A549 (cell line): Measurements from ENCODE around the gene DISC1.

Source experiments
- CTCF ChIP-seq: fragments of >200 bp; sonication (Bioruptor Twin); formaldehyde crosslinking; IDR thresholded peaks from 3 replicates; pipeline ENCODE4 v1.5.1; 2016
- EP300 ChIP-seq, 2 experiments: fragments of >200 bp; sonication (Bioruptor Twin); formaldehyde crosslinking; IDR thresholded peaks; 2 replicates in 1 of 2; 3 replicates in 1 of 2; pipeline ENCODE4 v1.6.1; 2016 to 2017
- KDM5A ChIP-seq: fragments of 200-600 bp; sonication (generic); IDR thresholded peaks from 2 replicates; pipeline ENCODE4 v1.6.1; 2016; ENCODE audit warnings: antibody characterized with exemption, mild to moderate bottlenecking
- POLR2A ChIP-seq: IDR thresholded peaks from 2 replicates; pipeline ENCODE4 v1.6.1; 2012; ENCODE audit warnings: mild to moderate bottlenecking, low read length
- RAD21 ChIP-seq, 2 experiments: fragments of >200 bp in 1 of 2; sonication (Bioruptor Twin) in 1 of 2; formaldehyde crosslinking in 1 of 2; IDR thresholded peaks in 1 of 2; conservative IDR thresholded peaks in 1 of 2; 2 replicates in 1 of 2; 3 replicates in 1 of 2; pipeline ENCODE4 v1.6.1; 2012 to 2018; ENCODE audit warnings: inconsistent platforms in 1 of 2
- TF ChIP-seq, protein P1 (sequence below): fragments of 200-600 bp; sonication (generic); IDR thresholded peaks from 2 replicates; pipeline ENCODE4 v1.6.1; 2016; ENCODE audit warnings: antibody characterized with exemption, mild to moderate bottlenecking, moderate library complexity
- TF ChIP-seq, protein P2 (sequence below): fragments of 450-650 bp; IDR thresholded peaks from 2 replicates; pipeline ENCODE4 v1.6.1; 2014; ENCODE audit warnings: antibody characterized with exemption

DNA sequence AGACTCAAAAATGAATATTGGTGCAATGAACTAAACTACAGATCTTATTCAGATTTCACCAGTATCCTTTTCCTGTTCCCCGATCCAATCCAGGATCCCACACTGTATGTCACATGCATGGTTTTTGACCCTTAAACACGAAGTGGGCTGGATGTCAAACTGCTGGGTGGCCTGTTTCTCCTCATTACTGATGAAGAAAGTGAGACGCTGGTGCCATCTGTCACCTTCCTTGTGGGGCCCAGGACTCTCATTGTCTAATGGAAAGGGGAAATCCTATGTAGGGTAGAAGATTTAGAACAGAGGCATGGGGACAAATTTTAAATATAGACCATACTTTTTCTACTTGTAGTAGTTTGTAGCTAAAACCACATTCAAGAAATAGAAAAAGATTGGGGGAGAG is 56.2 kb downstream of the DISC1 start:
- TF ChIP-seq CTCF (no peak), KDM5A (no peak), RAD21 (conservative IDR thresholded peaks at IDR 0.05 in 1 of 2, IDR thresholded peaks at IDR 0.05 in 1 of 2) (no peak), EP300 (IDR thresholded peaks at IDR 0.05) (no peak), POLR2A (no peak)
- TF ChIP-seq, protein P1, sequence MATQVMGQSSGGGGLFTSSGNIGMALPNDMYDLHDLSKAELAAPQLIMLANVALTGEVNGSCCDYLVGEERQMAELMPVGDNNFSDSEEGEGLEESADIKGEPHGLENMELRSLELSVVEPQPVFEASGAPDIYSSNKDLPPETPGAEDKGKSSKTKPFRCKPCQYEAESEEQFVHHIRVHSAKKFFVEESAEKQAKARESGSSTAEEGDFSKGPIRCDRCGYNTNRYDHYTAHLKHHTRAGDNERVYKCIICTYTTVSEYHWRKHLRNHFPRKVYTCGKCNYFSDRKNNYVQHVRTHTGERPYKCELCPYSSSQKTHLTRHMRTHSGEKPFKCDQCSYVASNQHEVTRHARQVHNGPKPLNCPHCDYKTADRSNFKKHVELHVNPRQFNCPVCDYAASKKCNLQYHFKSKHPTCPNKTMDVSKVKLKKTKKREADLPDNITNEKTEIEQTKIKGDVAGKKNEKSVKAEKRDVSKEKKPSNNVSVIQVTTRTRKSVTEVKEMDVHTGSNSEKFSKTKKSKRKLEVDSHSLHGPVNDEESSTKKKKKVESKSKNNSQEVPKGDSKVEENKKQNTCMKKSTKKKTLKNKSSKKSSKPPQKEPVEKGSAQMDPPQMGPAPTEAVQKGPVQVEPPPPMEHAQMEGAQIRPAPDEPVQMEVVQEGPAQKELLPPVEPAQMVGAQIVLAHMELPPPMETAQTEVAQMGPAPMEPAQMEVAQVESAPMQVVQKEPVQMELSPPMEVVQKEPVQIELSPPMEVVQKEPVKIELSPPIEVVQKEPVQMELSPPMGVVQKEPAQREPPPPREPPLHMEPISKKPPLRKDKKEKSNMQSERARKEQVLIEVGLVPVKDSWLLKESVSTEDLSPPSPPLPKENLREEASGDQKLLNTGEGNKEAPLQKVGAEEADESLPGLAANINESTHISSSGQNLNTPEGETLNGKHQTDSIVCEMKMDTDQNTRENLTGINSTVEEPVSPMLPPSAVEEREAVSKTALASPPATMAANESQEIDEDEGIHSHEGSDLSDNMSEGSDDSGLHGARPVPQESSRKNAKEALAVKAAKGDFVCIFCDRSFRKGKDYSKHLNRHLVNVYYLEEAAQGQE, result no peak
- TF ChIP-seq, protein P2, sequence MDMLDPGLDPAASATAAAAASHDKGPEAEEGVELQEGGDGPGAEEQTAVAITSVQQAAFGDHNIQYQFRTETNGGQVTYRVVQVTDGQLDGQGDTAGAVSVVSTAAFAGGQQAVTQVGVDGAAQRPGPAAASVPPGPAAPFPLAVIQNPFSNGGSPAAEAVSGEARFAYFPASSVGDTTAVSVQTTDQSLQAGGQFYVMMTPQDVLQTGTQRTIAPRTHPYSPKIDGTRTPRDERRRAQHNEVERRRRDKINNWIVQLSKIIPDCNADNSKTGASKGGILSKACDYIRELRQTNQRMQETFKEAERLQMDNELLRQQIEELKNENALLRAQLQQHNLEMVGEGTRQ, result no peak
